DMS153 treated with DMSO at 0.1 percent for 48 hours (cell line): ENCODE measurements around the gene FRMD5.
"Not testable (repeated sequence)": the region's sequence is repeated elsewhere in the genome, so short reads cannot be mapped to it uniquely, and the experiment has no call there.

Experiments
- DNase-seq: peaks from one replicate; lab custom pipeline; 2025; ENCODE audit not compliant: unreplicated experiment; lab: John Stamatoyannopoulos, UW

Gene FRMD5

DNA sequence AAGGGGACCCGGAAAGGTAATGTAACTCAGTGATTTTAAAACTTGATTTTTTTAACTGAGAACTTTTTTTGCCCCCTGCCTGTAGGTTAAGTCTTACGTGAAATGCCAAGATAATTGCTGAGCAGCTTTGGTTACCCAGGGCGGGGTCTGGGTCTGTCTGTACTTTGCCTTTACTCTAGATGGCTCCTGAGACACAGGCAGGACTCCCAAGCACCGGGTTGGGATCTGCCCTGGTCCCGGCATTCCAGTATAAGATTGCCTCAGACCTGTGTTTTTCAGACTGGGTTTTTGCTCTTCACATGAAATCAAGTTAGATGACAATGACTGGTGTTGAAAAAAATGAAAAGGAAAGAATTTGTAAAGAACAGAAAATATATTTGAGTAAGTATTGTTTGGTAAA lies 328.0 kb downstream of the FRMD5 start:
- DNase-seq, result no peak

DNA sequence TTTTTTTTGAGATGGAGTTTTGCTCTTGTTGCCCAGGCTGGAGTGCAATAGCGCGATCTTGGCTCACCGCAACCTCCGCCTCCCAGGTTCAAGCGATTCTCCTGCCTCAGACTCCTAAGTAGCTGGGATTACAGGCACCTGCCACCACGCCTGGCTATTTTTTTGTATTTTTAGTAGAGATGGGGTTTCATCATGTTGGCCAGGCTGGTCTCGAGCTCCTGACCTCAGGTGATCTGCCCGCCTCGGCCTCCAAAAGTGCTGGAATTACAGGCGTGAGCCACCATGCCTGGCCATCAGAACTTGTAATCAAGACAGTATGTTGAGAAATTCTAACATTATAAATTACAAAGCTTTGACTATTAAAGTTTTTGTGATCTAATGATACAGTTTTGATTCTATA lies 328.4 kb downstream of the FRMD5 start:
- not testable (repeated sequence) for DNase-seq

DNA sequence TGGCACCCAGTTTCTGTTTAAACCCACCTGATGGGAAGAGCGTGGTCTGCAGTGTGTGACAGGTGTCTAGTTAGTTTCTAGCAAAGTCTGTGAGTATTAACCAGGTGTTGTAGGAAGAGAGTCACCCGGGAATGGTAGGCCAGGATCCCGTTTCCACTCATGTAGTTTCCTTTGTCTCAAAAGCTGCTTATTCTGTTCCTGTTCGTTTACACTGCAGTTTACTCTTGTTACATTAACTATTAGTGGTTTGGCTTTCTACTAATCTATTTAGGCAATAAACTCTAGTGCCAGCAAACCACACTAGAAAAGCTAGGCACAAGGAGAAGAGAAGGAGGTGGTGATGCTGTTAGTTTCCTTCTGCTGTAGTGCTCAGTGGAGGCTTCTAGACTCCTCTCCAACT lies 335.5 kb downstream of the FRMD5 start:
- no peak for DNase-seq

DNA sequence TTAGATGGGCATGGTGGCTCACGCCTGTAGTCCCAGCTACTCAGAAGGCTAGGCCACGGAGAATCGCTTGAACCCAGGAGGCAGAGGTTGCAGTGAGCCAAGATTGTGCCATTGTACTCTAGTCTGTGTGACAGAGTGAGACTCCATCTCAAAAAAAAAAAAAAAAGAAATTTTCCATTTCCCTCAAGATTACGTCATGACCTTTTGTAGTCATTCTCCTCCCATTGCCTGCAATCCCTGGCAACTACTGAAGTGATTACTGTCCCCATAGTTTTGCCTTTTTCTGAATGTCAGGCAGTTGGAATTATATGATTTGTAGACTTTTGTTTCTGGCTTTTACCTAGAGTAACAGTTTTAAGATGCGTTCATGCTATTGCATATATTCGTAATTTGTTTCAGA lies 340.3 kb downstream of the FRMD5 start:
- no peak for DNase-seq

DNA sequence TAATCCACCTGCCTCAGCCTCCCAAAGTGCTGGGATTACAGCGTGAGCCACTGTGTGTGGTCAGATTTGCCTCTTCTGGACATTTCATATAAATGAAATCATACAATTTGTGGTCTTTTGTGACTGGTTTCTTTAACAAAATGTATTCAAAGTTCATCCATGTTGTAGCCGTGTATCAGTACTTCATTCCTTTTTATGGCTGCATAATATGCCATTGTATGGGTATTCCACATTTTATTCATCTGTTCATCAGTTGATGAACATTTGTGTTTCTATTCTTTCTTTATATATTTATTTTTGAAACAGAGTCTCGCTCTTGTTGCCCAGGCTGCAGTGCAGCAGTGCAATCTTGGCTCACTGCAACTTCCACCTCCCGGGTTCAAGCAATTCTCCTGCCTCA lies 342.5 kb downstream of the FRMD5 start:
- no peak for DNase-seq

DNA sequence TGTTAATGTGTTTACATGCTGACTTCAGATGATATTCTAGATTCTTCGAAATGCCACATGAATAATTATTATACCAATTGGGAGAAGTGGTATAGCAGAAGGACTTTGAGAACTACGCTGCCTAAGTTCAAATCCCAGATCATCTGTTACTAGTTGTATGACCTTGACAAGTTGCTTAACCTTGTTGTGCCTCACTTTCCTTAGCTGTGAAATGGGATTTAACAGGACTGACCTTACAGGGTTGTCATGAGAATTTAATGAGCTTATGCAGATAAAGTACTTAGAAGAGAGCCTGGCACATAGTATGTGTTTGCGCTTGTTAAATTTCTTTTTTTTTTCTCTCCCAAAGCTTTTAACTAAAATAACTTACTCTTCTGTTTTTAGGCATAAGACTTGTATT lies 343.8 kb downstream of the FRMD5 start:
- no peak for DNase-seq

DNA sequence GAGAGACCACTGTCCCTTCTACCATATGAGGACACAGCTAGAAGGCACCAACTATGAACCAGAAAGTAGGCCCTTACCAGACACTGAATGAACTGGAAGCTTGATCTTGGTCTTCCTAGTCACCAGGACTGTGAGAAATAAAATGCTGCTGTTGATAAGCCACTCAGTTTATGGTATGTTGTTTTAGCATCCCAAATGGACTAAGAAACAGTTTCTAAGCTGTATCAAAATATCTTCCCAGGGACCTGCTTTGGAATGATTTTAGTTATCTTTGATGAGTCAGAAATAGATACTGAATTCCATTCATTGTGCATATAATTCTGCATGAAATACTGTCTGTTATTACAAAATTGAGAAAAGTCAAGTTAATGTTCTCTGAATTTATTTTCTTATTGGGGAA lies 349.6 kb downstream of the FRMD5 start:
- DNase-seq, result no peak

DNA sequence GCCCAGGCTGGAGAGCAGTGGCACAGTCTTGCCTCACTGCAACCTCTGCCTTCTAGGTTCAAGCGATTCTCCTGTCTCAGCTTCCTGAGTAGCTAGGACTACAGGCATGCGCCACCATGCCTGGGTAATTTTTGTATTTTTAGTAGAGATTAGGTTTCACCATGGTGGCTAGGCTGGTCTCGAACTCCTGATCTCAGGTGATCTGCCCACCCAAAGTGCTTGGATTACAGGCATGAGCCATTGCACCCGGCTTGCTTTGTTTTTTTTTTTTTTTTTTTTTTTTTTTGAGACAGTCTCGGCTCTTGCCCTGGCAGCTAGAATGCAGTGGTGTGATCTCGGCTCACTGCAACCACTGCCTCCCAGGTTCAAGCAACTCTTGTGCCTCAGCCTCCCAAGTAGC lies 362.6 kb downstream of the FRMD5 start:
- DNase-seq, result not testable (repeated sequence)

DNA sequence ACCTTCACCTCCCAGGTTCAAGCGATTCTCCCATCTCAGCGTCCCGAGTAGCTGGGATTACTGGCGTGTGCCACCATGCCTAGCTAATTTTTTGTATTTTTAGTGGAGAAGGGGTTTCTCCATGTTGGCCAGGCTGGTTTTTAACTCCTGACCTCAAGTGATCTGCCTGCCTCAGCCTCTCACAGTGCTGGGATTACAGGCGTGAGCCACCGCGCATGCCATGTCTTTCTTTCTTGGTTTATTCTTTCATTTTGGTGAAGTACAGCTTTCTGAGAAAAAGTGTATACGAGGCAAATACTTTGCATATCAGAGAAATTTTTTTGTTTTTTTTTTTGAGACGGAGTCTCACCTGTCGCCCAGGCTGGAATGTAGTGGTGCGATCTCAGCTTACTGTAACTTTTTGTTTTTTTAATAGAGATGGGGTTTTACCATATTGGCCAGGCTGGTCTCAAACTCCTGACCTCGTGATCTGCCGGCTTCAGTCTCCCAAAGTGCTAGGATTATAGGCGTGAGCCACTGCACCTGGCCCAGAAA lies 363.5 kb downstream of the FRMD5 start:
- DNase-seq, result not testable (repeated sequence)

DNA sequence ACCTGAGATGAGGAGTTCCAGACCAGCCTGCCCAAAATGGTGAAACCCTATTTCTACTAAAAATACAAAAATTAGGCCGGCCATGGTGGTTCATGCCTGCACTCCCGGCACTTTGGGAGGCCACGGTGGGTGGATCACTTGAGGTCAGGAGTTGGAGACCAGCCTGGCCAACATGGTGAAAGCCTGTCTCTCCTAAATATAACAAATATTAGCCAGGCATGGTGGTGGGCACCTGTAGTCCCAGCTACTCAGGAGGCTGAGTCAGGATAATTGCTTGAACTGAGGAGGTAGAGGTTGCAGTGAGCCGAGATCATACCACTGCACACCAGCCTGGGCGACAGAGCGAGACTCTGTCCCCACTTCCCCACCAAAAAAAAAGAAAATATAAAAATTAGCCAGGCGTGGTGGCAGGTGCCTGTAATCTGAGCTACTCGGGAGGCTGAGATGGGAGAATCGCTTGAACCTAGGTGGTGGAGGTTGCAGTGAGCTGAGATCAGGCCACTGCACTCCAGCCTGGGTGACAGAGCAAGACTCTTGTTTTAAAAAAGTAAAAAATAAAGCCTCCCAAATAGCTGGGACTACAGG lies 364.3 kb downstream of the FRMD5 start:
- DNase-seq, result not testable (repeated sequence)

DNA sequence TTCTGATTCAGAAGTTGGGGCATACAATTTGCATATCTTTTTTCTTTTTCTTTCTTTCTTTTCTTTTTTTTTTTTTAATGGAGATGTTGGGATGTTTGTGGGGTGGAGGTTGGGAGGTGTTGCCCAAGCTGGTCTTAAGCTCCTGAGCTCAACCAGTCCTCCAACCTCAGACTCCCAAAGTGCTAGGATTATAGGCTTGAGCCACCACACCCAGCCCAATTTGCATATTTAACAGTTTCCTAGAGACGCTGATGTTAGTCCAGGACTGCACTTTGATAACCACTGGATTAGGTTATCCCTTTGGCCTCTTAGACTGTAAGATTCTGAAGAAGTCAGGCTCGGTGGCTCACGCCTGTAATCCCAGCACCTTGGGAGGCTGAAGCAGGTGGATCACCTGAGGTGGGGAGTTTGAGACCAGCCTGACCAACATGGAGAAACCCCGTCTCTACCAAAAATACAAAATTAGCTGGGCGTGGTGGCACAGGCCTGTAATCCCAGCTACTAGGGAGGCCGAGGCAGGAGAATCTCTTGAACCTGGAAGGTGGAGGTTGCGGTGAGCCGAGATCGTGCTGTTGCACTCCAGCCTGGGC lies 365.0 kb downstream of the FRMD5 start:
- not testable (repeated sequence) for DNase-seq

DNA sequence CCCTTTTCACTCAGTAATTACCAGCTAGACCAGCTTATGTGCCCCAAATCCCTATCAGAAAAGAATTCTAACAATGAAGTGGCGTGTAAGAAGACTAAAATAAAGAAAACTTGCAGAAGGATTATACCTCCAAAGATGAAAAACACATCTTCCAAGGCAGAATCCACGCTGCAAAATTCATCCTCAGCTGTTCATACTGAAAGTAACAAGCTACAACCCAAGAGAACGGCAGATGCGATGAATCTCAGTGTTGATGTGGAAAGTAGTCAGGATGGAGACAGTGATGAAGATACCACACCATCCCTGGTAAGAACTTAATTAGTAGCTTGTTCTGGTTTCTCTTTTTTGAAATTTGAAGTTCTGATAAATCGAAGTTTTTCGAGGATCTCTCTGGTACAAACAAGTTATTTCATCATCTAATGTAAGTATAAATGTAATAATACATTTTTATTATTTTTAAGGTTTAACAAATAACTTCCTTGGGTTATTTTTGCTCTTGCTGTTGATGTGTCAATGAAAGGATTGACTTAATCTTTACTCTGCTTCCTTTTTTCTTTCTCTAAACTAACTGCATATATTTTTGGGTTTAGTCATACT lies 366.9 kb downstream of the FRMD5 start:
- DNase-seq, result no peak

DNA sequence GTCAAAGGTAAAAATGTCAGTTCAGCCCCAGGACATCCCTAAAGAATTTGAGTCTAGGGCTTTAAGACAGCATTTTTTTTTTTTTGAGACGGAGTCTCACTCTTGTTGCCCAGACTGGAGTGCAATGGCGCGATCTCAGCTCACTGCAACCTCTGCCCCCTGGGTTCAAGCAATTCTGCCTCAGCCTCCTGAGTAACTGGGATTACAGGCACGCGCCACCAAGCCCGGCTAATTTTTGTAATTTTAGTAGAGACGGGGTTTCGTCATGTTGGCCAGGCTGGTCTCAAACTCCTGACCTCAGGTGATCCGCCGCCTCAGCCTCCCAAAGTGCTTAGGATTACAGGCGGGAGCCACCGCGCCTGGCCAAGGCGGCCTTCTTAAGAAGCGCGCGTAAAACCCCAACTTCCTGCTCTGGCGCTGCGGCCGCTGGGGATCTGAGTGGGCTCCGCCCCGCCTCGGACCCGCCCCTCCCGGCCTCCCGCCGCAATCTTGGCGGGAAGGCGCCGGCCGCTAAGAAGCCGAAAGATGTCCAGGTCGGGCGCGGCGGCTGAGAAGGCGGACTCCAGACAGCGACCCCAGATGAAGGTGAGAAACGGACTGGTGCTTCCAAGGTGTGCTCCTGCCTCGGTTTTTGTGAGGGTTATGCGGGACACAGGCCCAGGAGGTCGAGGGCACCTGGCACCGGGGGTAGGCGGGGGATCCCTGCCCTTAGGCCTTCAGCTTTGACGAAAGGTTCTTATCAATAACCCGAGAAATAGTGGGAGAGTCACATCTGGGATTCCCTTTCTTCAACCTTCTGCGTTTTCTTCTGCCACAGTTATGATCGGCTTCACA lies 368.3 kb downstream of the FRMD5 start, which contains the start of gene WDR76:
TSS of gene WDR76 (plus strand) at position 495 of the 834 bp plus-strand sequence. CDS start at position 526, 31 bp downstream.
- no peak for DNase-seq

DNA sequence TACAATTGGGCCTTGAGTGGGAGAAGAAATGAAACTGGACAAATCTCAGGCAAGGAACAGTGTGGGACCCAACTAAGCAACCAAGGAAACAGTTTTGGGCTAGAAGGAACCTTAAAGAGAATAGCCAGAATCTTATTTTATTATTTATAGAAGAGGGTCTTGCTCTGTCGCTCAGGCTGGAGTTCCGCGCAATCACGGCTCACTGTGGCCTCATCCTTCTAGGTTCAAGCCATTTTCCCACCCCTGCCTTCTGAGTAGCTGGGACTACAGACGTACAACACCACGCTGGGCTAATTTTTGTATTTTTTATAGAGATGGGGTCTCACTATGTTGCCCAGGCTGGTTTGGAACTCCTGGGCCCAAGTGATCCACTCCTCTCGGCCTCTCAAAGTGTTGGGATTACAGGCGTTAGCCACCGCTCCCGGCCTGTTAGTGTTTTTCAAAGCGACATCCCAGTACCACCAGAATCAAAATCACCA lies 369.0 kb downstream of the FRMD5 start:
- no peak for DNase-seq

DNA sequence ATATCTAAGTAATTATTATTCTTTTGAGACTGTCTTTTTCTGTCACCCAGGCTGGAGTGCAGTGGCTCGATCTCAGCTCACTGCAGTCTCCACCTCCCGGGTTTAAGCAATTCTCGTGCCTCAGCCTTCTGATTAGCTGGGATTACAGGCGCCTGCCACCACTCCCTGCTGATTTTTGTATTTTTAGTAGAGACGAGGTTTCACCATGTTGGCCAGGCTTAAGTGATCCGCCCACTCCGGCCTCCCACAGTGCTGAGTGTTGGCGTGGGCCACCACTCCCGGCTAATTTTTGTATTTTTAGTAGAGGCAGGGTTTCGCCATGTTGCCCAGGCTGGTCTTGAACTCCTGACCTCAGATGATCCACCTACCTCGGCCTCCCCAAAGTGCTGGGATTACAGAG lies 369.8 kb downstream of the FRMD5 start:
- DNase-seq, result not testable (repeated sequence)

DNA sequence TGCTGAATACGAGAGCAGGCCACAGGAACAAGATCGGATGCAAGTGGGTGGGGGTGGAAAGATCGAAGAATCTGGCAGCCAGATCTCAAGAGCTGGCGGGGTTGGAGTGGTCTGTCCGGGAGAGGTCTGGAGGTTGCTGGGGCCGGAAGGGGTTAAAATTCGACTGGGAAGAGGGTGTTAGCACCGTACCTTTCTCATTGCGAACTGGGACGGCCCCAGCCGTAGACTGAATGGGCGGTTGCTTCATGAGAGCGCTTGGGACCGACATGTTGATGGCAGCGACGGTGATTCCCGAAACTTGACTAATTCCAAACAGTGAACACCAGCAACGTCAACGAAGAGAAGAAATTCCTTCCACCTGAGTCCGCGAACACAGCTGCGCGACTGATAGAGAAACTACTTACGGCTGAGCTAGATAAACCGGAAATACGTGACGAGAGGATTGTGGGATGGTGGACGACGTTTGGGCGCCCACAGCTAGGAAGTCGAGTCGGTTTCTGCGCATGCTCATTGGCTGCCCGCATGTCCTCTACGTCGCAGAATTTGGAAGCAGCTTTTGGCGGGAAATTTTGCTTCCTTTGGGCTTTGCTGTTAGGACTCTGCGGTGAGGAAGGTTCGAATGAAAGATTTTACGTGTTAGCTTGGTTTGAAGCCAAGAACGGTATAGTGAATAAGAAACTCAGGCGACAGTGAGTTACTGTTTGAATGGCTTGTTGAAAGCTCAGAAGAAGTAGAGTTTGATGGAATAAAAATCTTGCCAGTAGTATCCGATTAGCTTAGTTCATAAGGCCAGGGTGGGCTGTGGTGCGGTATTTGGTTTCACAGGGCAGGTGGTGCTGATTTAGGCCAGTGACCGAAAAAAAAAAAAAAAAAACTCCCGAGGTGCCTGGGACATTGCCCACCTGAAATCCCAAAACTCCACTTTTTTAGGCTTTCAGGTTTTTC lies 370.5 kb downstream of the FRMD5 start, which contains the start of gene MFAP1:
TSS of gene MFAP1 (minus strand) at position 389 of the 945 bp plus-strand sequence. CDS start at position 268, 121 bp downstream.
- peak; percentile 85 for DNase-seq

DNA sequence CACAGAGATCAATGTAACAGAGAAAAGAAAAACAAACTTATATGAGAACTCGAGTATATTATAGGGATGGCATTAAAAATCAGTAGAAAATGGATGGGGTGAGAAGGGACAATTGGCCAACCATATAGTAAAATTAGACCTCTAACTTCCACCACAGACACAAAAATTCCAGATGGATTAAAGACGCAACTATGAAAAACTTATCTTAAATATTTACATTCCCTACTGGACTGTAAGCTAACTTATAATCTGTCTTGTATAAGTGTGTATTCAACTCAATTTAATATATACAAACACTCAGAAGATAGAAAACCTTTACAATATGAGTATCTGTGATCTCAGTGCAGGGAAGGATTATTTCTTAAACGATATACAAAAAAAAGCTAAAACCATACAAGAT lies 373.6 kb downstream of the FRMD5 start:
- DNase-seq, result no peak
